Activated naive CD8-positive, alpha-beta T cell treated with anti-CD3 and anti-CD28 coated beads, Interleukin-2, amount 10 ng/mL, durations not matched to agents 7 days and 5 days (primary cell): ENCODE results near the gene ZFHX2. TPM values are rescaled to one million over a fixed set of nuclear protein-coding genes. Genes with fewer than 3 reads are reported as not detected.

ENCODE experiments used
- total RNA-seq, 2 experiments: library from RNA; stranded (reverse); gene quantifications; one replicate each; pipeline ENCODE4 v1.2.3, GENCODE V29; 2021

The ZFHX2 gene
- total RNA-seq, 2 experiments from 2014 or later: 0.75 to 1.4 TPM

Other genes with a start within 250 kb of the ZFHX2 start
- 10 to 100 TPM; 50.8 to 51.7 TPM for gene PPP1R3E, start 248.9 kb downstream of the ZFHX2 start, total RNA-seq
- 1 to 10 TPM; 3.7 to 5.7 TPM for gene BCL2L2, start 244.9 kb downstream of the ZFHX2 start, total RNA-seq
- 100 to 1,000 TPM; 207 to 208 TPM for gene PABPN1, start 230.3 kb downstream of the ZFHX2 start, total RNA-seq
- gene SLC22A17, start 198.9 kb downstream of the ZFHX2 start, total RNA-seq: 1 to 10 TPM; 3.4 to 4.8 TPM
- not detected for gene EFS, start 186.6 kb downstream of the ZFHX2 start, total RNA-seq
- gene IL25, start 179.0 kb downstream of the ZFHX2 start, total RNA-seq: under 1 TPM in 1 of 2 experiments, not detected in 1; 0.39 TPM
- gene CMTM5, start 174.7 kb downstream of the ZFHX2 start, total RNA-seq: not detected
- gene MYH6, start 143.5 kb downstream of the ZFHX2 start, total RNA-seq: not detected
- not detected for gene MYH7, start 116.1 kb downstream of the ZFHX2 start, total RNA-seq
- 10 to 100 TPM; 48.0 to 50.8 TPM for gene NGDN, start 82.1 kb downstream of the ZFHX2 start, total RNA-seq
- gene THTPA, start 4.5 kb upstream of the ZFHX2 start, total RNA-seq: 10 to 100 TPM; 14.2 to 19.2 TPM
- 100 to 1,000 TPM; 335 to 389 TPM for gene AP1G2, start 16.0 kb upstream of the ZFHX2 start, total RNA-seq
- not detected for gene JPH4, start 27.0 kb upstream of the ZFHX2 start, total RNA-seq
- gene DHRS2, start 84.6 kb upstream of the ZFHX2 start, total RNA-seq: under 1 TPM in 1 of 2 experiments, not detected in 1; 0.17 TPM